Thoracic aorta (tissue), 2 donors: ENCODE data around the gene PREP. TPM values are rescaled to one million over a fixed set of nuclear protein-coding genes. Genes with fewer than 3 reads are reported as not detected.
"Not testable (repeated sequence)": the region's sequence is repeated elsewhere in the genome, so short reads cannot be mapped to it uniquely, and the experiment has no call there.

Source experiments
- ATAC-seq: fragments of 150-250 bp; one replicate; pipeline ENCODE4 v1.8.0; 2017; ENCODE audit warnings: low read depth; ENCODE audit not compliant: insufficient number of reproducible peaks, low FRiP score
- DNase-seq: peaks from one replicate; pipeline ENCODE4 v3.0.0-alpha.2; 2020; ENCODE audit warnings: low spot score
- H3K27ac ChIP-seq, 2 donors: fragments of 200-600 bp; sonication (generic); 1 replicate in 1 of 2; 2 replicates in 1 of 2; pipeline ENCODE4 v1.5.1; 2016; ENCODE audit warnings: mild to moderate bottlenecking in 2 of 2, moderate library complexity in 2 of 2
- H3K27me3 ChIP-seq: fragments of 200-600 bp; sonication (generic); replicated peaks from 2 replicates; pipeline ENCODE4 v1.6.0; 2016; ENCODE audit warnings: mild to moderate bottlenecking; ENCODE audit not compliant: insufficient read depth
- H3K36me3 ChIP-seq: fragments of 200-600 bp; sonication (generic); one replicate; pipeline ENCODE4 v1.5.1; 2016
- H3K4me1 ChIP-seq, 2 donors: fragments of 200-600 bp; sonication (generic); 1 replicate in 1 of 2; 2 replicates in 1 of 2; pipeline versions ENCODE4 v1.5.1 to v1.6.0; 2016; ENCODE audit warnings: low read depth in 2 of 2, mild to moderate bottlenecking in 1 of 2; ENCODE audit not compliant: control insufficient read depth in 1 of 2
- H3K4me3 ChIP-seq: fragments of 200-600 bp; sonication (generic); 2 replicates; pipeline ENCODE4 v1.5.1; 2016; ENCODE audit warnings: mild to moderate bottlenecking
- H3K9me3 ChIP-seq: fragments of 200-600 bp; sonication (generic); 2 replicates; pipeline ENCODE4 v1.5.1; 2016
- total RNA-seq, 2 donors: library from RNA; depleted of rRNA; stranded (reverse); fragments of >200 nt; gene quantifications; one replicate each; pipeline versions ENCODE4 v1.1.0 to v1.2.3, GENCODE V29; 2016
- TF ChIP-seq, protein P1 (sequence below): fragments of 200-600 bp; sonication (generic); IDR thresholded peaks from one replicate; pipeline ENCODE4 v1.5.1; 2019; ENCODE audit warnings: antibody characterized with exemption

The PREP gene
- total RNA-seq, 2 donors from 2014 or later = 12.6 to 17.9 TPM

DNA sequence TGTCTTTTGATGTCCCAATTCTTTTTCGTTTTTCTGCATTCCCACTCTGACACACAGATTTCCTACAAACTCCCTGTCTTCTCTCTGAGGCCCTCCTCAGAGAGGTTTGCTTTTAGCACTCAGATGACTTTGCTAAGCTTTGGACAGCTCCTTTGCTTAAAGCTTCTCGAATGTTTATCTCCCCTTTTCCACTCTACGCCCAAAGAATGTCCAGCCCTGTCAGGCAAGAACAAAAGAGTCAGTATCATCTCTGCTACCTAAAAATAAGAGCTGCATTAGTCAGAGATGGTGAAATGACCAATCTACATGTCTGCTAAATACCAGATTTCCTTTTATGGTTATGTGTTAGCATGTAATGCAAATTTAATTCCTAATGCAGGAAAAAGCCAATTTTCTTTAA lies 56.8 kb downstream of the PREP start:
- Histone ChIP-seq H3K4me3 (no peak overlapping the region), H3K27me3 (no peaks in the 10 kb centered on the region), H3K9me3 (no peaks in the 10 kb centered on the region), H3K4me1 (no peaks in the 10 kb centered on the region), H3K27ac (no peak overlapping the region), H3K36me3 (peaks cover 2% of the 10 kb centered on the region)
- no peak for DNase-seq
- TF ChIP-seq, protein P1, sequence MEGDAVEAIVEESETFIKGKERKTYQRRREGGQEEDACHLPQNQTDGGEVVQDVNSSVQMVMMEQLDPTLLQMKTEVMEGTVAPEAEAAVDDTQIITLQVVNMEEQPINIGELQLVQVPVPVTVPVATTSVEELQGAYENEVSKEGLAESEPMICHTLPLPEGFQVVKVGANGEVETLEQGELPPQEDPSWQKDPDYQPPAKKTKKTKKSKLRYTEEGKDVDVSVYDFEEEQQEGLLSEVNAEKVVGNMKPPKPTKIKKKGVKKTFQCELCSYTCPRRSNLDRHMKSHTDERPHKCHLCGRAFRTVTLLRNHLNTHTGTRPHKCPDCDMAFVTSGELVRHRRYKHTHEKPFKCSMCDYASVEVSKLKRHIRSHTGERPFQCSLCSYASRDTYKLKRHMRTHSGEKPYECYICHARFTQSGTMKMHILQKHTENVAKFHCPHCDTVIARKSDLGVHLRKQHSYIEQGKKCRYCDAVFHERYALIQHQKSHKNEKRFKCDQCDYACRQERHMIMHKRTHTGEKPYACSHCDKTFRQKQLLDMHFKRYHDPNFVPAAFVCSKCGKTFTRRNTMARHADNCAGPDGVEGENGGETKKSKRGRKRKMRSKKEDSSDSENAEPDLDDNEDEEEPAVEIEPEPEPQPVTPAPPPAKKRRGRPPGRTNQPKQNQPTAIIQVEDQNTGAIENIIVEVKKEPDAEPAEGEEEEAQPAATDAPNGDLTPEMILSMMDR = no peak
- ATAC-seq = no peak

DNA sequence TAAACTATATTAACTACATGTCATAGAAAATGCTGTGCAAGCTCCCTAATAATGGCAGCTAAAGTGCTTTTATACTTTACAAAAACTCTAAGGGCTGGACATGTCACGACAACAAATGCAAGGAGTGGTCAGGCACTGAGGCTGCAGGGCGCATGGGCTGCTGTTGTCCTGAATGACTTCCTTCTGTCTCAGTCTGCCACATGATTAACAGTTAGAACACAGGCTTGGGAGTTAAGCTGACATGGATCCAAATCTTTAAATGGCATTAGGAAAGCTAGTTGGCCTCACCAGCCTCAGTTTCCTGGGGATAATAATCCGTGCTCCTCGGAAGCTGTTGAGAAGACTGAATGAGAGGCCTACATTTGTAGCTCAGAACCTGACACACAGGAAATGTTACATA lies 57.4 kb downstream of the PREP start:
- Histone ChIP-seq H3K4me3 (no peak overlapping the region), H3K36me3 (no peaks in the 10 kb centered on the region), H3K27ac (no peak overlapping the region), H3K4me1 (no peaks in the 10 kb centered on the region), H3K9me3 (no peaks in the 10 kb centered on the region), H3K27me3 (no peaks in the 10 kb centered on the region)
- DNase-seq (no peak), ATAC-seq (no peak)
- TF ChIP-seq, protein P1 = no peak

DNA sequence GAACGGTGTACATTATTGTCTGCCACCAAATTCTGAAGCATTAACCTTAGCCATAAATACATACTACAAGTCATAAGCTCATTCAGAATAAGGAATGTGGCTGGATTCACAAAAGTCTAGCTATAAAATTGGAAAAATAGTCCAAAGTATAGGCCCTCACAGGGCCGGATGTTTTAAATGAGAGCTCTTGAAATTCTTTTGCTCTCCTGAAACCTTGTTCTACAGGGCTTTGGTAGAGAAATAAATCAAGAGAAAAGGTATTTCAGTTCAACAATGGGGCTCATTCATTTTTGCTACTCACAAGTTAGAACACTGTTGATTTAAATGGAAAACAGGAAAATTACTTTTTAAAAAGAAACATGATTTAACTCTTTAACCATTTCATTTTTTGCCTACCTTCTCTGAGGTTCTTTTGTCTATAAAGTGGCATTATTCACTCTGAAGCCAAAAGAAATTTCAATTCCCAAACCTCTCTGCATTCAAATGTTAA lies 58.0 kb downstream of the PREP start:
- DNase-seq (no peak), ATAC-seq (no peak)
- Histone ChIP-seq H3K36me3 (no peaks in the 10 kb centered on the region), H3K27ac (no peak overlapping the region), H3K4me1 (no peaks in the 10 kb centered on the region), H3K9me3 (no peaks in the 10 kb centered on the region), H3K27me3 (no peaks in the 10 kb centered on the region), H3K4me3 (no peak overlapping the region)
- TF ChIP-seq, protein P1 = no peak

DNA sequence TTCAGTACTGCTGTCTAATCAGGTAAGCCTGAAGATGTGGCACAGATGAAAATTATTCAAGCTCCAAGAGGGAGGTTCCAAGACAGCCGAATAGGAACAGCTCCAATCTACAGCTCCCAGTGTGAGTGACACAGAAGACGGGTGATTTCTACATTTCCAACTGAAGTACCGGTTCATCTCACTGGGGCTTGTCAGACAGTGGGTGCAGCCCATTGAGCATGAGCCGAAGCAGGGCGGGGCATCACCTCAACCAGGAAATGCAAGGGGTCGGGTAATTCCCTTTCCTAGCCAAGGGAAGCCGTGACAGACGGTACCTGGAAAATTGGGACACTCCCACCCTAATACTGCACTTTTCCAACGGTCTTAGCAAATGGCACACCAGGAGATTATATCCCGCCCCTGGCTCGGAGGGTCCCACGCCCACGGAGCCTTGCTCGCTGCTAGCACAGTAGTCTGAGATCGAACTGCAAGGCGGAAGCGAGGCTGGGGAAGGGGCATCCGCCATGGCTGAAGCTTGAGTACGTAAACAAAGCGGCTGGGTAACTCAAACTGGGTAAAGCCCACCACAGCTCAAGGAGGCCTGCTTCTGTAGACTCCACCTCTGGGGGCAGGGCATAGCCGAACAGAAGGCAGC lies 64.4 kb downstream of the PREP start:
- H3K9me3 ChIP-seq, ATAC-seq, DNase-seq, H3K4me1 ChIP-seq, H3K36me3 ChIP-seq, H3K4me3 ChIP-seq, H3K27ac ChIP-seq, H3K27me3 ChIP-seq: not testable (repeated sequence)

DNA sequence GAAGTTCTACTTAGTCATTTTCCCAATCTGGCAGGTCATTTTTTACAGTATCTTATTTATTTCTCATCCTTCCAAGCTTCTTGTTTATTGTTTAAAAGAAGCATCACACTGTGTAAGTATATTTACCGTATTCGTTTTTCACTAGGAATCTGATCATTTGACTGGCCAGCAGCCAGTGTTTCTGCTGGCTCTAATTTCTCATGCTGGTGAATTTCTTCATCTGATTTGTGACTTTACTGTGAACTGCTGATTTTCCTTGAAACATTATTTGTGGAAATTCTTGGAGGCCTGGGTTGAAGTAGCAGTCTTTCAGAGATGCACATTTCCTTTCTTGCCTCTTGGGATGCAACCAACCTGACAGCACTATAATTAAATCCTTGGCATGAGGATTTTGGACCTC lies 65.9 kb downstream of the PREP start:
- Histone ChIP-seq H3K4me3 (no peak overlapping the region), H3K36me3 (no peaks in the 10 kb centered on the region), H3K27ac (no peak overlapping the region), H3K4me1 (no peaks in the 10 kb centered on the region), H3K27me3 (no peaks in the 10 kb centered on the region), H3K9me3 (no peaks in the 10 kb centered on the region)
- TF ChIP-seq, protein P1 = no peak
- DNase-seq (no peak), ATAC-seq (no peak)

DNA sequence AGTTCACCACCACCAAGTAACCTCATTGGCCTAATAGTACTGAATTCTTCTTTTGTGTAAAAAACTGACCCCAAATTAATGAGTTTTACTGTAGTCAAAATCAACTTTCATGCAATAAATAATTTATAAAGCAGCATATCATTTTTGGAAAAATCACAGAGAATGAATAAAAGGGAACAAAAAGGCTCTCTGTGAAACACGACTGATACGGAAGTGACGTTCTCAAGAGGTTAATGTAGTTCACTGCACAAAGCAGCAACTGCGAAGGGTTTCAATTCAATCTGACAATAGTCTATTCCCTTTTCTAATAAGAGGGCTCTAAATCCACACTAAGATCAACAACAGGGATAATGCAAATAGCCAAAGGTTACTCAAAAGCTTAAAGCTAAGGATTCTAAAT lies 70.3 kb downstream of the PREP start:
- DNase-seq (no peak), ATAC-seq (no peak)
- Histone ChIP-seq H3K4me1 (peaks cover 0 to 3% of the 10 kb centered on the region in 2 donors), H3K36me3 (no peaks in the 10 kb centered on the region), H3K4me3 (no peak overlapping the region), H3K27me3 (no peaks in the 10 kb centered on the region), H3K27ac (no peak overlapping the region), H3K9me3 (no peaks in the 10 kb centered on the region)
- TF ChIP-seq, protein P1 = no peak
